Stimulated activated CD8-positive, alpha-beta memory T cell treated with anti-CD3 and anti-CD28 coated beads, Interleukin-15, amount 100 ng/mL, for 1 hour (primary cell): ENCODE measurements around the gene SLC25A25.
A peak's percentile ranks its signal among the peaks of the same experiment; 100 is the strongest.

Experiments used
- DNase-seq: peaks from one replicate; pipeline ENCODE4 v3.0.0-alpha.2; 2020; ENCODE audit warnings: low read depth

The SLC25A25 gene

GRCh38 chr9:128072144-128073021 lies 4.4 kb downstream of the SLC25A25 start:
- peak; percentile 37 for DNase-seq

- no peak for DNase-seq
Observed at GRCh38 chr9:128073253-128073886, 5.3 kb downstream of the SLC25A25 start.

- no peak for DNase-seq
Observed at GRCh38 chr9:128077847-128078503, 9.9 kb downstream of the SLC25A25 start.

DNA sequence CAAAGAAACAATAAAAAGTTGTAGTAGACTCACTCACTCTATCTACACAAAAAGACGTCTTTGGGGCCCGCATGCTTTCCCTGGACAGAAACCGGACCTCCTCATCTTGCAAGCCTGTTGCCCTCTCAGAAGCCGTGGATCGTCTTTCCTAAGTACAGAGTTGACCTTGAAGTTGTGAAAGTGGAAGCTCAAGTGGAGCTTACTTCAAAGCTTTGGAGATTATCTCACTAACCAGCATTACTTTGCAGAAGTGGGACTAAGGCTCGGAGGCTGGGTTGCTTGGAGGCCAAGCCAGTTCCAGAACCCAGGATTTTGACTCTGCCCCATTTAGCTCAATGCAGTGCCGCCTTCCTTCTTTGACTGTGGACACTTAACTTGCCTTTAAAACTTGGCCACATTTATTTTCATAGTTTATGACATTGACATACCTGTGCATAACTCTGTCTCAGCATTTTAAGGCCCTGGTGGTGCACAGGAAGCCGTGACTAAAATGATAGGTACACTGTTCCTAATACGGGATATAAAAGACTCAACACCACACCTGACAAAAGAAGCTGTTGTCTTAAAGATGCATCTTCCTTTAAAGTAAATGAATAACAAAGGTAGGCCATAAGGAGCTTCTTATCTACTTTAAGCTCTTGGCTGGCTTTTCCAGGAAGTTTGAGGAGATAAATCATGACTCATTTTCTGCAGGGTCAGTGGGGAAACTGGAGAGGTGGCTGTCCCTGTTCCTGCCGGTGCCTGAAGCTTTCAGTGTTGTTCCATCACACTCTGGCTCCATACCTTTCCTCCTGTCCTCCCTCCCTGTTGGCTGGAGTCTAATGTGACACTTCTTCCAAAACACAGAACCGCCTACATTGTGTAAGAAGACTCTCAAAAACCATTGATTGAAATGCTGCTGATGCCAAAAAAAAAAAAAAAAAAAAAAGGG lies 10.7 kb downstream of the SLC25A25 start:
- no peak for DNase-seq

GRCh38 chr9:128080206-128080605 lies 12.2 kb downstream of the SLC25A25 start:
- DNase-seq = no peak

DNA sequence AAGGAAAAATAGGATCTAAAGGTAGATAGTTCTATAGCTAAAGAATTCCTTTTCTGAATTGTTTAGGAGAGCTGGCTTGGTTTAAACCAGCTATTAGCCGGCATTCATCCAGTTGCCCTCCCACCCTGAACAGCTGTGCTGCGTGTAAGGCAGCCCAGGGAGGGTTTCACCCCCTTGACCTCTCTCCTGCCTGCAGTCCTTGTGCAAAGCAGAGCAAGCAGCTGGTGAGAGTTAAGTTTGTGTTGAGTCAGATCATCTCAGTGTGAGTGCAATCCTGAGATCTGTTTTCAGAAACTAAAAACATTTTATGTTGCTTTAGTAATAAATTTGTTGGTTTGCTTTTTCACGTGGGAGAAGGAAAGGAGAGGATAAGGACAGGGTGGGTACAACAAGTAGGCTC lies 13.0 kb downstream of the SLC25A25 start:
- no peak for DNase-seq

DNA sequence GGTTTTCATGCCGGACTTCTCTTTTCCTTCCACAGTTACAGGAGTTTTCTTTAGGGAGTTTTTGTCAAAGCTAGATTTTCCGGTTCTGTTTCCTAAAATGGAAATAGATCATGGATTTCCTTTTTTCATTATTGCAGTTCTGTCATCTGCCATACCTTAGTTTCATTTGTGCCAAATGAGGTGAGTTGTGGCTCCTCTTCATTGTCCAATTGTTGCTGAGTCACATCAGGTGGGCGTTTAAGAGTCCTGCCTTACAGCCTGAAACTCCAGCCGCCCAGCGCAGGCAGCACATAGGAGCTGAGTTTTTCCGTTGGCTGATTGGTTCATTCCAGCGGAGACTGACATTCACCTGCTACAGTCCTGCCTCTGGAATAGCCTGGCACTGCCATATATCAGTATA lies 14.1 kb downstream of the SLC25A25 start:
- DNase-seq = no peak

DNA sequence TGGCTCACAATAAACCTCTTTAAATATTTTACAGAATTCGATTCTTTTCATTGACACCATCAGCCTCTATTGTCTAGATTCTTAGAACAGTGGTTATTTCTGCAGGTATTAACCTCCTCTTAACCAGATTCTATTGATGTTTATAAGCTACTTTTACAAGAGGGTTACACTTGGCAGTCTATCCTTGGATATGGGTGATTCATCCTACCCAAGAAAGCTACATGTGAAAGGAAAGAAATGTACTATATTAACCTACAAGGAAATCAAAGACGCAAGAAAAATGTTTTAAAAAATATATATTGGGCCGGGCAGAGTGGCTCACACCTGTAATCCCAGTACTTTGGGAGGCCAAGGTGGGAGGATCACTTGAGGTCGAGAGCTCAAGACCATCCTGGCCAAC lies 16.7 kb downstream of the SLC25A25 start:
- DNase-seq = no peak

DNA sequence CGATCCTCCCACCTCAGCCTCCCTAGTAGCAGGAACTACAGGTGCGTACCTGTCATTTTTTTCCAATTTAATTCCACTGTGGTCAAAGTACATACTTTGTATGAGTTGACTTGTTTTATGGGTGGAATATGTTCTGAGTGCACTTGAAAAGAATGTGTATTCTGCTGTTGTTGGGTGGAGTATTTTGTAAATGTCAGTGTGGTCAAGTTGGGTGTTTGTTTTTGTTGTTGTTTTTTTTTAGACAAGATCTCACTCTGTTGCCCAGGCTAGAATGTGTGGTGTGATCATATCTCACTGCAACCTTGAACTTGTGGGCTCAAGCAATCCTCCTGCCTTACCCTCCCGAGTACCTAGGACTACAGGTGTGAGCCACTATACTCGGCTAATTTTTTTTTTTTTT lies 17.9 kb downstream of the SLC25A25 start:
- no peak for DNase-seq

GRCh38 chr9:128087262-128087661 lies 19.2 kb downstream of the SLC25A25 start:
- no peak for DNase-seq

- DNase-seq = no peak
Observed at GRCh38 chr9:128088253-128088945, 20.4 kb downstream of the SLC25A25 start.

DNA sequence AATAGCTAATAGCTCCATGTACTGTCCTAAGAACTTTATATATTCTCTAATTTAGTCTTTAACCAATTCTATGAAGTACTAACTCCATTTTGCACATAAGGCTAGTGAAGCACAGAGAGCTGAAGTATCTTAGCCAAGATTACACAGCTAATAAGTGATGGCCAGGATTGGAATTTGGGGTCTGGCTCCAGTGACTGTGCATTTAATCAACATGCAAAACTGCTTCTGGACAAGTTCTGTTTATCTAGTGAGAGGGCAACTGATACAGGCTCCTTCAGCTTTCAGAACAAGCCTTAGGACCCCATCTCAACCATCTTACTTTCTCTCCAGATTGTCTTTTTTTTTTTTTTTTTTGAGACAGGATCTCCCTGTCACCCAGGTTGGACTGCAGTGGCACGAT lies 21.3 kb downstream of the SLC25A25 start:
- no peak for DNase-seq

GRCh38 chr9:128091144-128091543 lies 23.1 kb downstream of the SLC25A25 start:
- DNase-seq = no peak

DNA sequence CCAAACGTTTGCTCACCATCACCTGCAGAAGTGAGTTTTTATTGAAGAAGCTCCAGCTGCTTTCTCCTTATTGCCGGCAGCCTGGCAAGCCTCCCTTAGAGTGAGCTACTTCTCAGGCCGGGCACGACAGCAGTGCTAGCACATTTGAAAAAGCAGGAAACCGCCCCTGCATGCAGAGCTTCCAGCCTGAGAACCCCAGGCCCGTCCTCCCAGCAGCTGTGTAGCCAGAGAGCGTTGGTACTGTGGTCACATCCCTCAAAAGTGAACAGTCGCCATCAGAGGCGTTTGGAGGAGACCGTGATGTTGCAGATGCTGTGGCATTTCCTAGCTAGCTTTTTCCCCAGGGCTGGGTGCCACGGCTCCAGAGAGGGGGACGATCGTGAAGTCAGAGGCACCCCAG lies 23.5 kb downstream of the SLC25A25 start:
- no peak for DNase-seq

- no peak for DNase-seq
Observed at GRCh38 chr9:128092199-128092977, 24.4 kb downstream of the SLC25A25 start.

GRCh38 chr9:128093011-128093410 lies 25.0 kb downstream of the SLC25A25 start:
- DNase-seq = no peak

GRCh38 chr9:128094166-128094949 lies 26.3 kb downstream of the SLC25A25 start:
- DNase-seq = peak; percentile 33

GRCh38 chr9:128094950-128095544 lies 27.0 kb downstream of the SLC25A25 start:
- no peak for DNase-seq
